Measurements from ENCODE around the gene PAM.

GRCh38 chr5:102832445-102832844 lies 77.3 kb downstream of the PAM start:
- TF ChIP-seq CTCF (IDR thresholded peaks at IDR 0.05): no peak
- no peak for TF ChIP-seq POLR2A (IDR thresholded peaks at IDR 0.05)
- TF ChIP-seq POLR2AphosphoS5 (IDR thresholded peaks at IDR 0.05; ENCODE audit: insufficient read depth in 1 of 2, low read depth in 1 of 2): no peak
